AG04450 (cell line): ENCODE data around the gene CSRP1. TPM values are rescaled to one million over a fixed set of nuclear protein-coding genes. Genes with fewer than 3 reads are reported as not detected.

ENCODE experiments used
- CTCF ChIA-PET: fragments of 300-600, 350-600 bp; formaldehyde crosslinking; extraction: SDS; loops from one replicate; lab custom pipeline; 2022; ENCODE audit warnings: antibody characterized with exemption, inconsistent platforms; lab: Charles Lee
- POLR2A ChIA-PET: fragments of 350-600 bp; formaldehyde crosslinking; extraction: SDS; loops from one replicate; lab custom pipeline; 2021; ENCODE audit warnings: antibody characterized with exemption, inconsistent platforms; lab: Yijun Ruan, JAX
- DNase-seq: peaks from one replicate; pipeline ENCODE4 v3.0.0-alpha.2; 2011; ENCODE audit warnings: low read depth, low spot score
- H3K27ac ChIP-seq: one replicate; pipeline ENCODE4 v1.5.1; 2012; ENCODE audit warnings: low read depth, low read length, control low read depth
- H3K27me3 ChIP-seq: one replicate; pipeline ENCODE4 v1.6.0; 2012; ENCODE audit warnings: low read length; ENCODE audit not compliant: control insufficient read depth, insufficient read depth
- H3K4me3 ChIP-seq: 2 replicates; pipeline ENCODE4 v1.5.1; 2011; ENCODE audit warnings: mild to moderate bottlenecking, low read depth, low read length, control low read depth
- H3K9me3 ChIP-seq: 2 replicates; pipeline ENCODE4 v1.5.1; 2012; ENCODE audit warnings: low read length; ENCODE audit not compliant: control insufficient read depth, insufficient read depth
- CTCF ChIP-seq: IDR thresholded peaks from 2 replicates; pipeline ENCODE4 v1.5.1; 2011; ENCODE audit warnings: low read depth, low read length, control low read depth, inconsistent platforms
- polyA plus RNA-seq: library from polyadenylated mRNA; depleted of rRNA; stranded (reverse); fragments of >200 nt; gene quantifications from 2 replicates; pipeline ENCODE4 v1.2.3, GENCODE V29; 2011

CSRP1 gene
- polyA plus RNA-seq, 1 experiment = 641 TPM

- Histone ChIP-seq H3K4me3 (peak overlapping the region; percentile 25; the same call in 1 of the 2 replicates), H3K9me3 (no peaks in the 10 kb centered on the region; the same call in 1 of the 2 replicates), H3K27ac (peak overlapping the region; percentile 99), H3K27me3 (no peaks in the 10 kb centered on the region)
- ChIA-PET POLR2A (interaction anchor here (2.7 to 4.3 kb wide), 4 partner anchors 8 to 41 kb away, joined by 14 to 66 read pairs (median 20); no protein-coding TSS in a partner anchor), CTCF (interaction anchor here (0.6 to 4.1 kb wide), 5 partner anchors 11 to 1905 kb away, joined by 3 to 66 read pairs (median 17); no protein-coding TSS in a partner anchor)
- no peak for DNase-seq
- no peak for TF ChIP-seq CTCF
Observed at GRCh38 chr1:201501812-201502510, 5.0 kb downstream of the CSRP1 start.

- peak; percentile 47 for DNase-seq
- no peaks in the 10 kb centered on the region for H3K9me3 ChIP-seq
- TF ChIP-seq CTCF = no peak
- H3K27ac ChIP-seq = peak overlapping the region; percentile 72
- CTCF ChIA-PET = interaction anchor here (1.4 to 9.2 kb wide), 3 partner anchors 11 to 65 kb away, joined by 5 to 75 read pairs (median 27); no protein-coding TSS in a partner anchor
- POLR2A ChIA-PET = interaction anchor here (1.0 to 2.7 kb wide), 3 partner anchors 10 to 19 kb away, joined by 4 to 14 read pairs (median 8); no protein-coding TSS in a partner anchor
- H3K4me3 ChIP-seq = no peak overlapping the region
- H3K27me3 ChIP-seq = no peaks in the 10 kb centered on the region
Observed at GRCh38 chr1:201501144-201501543, 5.8 kb downstream of the CSRP1 start.

- H3K27ac ChIP-seq = peak overlapping the region; percentile 72
- POLR2A ChIA-PET = interaction anchor here (1.0 to 2.2 kb wide), 2 partner anchors 10 to 11 kb away, joined by 4 to 8 read pairs; no protein-coding TSS in a partner anchor
- no peak for DNase-seq
Observed at GRCh38 chr1:201500670-201501120, 6.2 kb downstream of the CSRP1 start.

GRCh38 chr1:201499795-201500669 lies 6.9 kb downstream of the CSRP1 start:
- no peak for TF ChIP-seq CTCF
- H3K4me3 ChIP-seq = no peak overlapping the region; the same call in 1 of the 2 replicates
- H3K27me3 ChIP-seq = no peaks in the 10 kb centered on the region
- no peak for DNase-seq
- no peaks in the 10 kb centered on the region for H3K9me3 ChIP-seq
- ChIA-PET POLR2A (interaction anchor here (2.2 kb wide), 1 partner anchor 9 kb away, joined by 8 read pairs; no protein-coding TSS in a partner anchor), CTCF (interaction anchor here (1.0 to 9.2 kb wide), 4 partner anchors 13 to 295 kb away, joined by 4 to 75 read pairs (median 4); no protein-coding TSS in a partner anchor)
- H3K27ac ChIP-seq = peak overlapping the region; percentile 72

More at GRCh38 chr1:201500670-201501120, 6.2 kb downstream of the CSRP1 start:
- no peak overlapping the region; the same call in 1 of the 2 replicates for H3K4me3 ChIP-seq
- CTCF ChIA-PET = interaction anchor here (1.4 to 9.2 kb wide), 3 partner anchors 12 to 65 kb away, joined by 5 to 75 read pairs (median 27); no protein-coding TSS in a partner anchor
- H3K27me3 ChIP-seq = no peaks in the 10 kb centered on the region
- no peaks in the 10 kb centered on the region for H3K9me3 ChIP-seq
- TF ChIP-seq CTCF = no peak
